Inflammatory macrophage (primary cell): Measurements from ENCODE around the gene AGAP1.

Experiments used
- DNase-seq, 2 donors: peaks; one replicate each; pipeline ENCODE4 v3.0.0-alpha.2; 2020 to 2022

The AGAP1 gene

DNA sequence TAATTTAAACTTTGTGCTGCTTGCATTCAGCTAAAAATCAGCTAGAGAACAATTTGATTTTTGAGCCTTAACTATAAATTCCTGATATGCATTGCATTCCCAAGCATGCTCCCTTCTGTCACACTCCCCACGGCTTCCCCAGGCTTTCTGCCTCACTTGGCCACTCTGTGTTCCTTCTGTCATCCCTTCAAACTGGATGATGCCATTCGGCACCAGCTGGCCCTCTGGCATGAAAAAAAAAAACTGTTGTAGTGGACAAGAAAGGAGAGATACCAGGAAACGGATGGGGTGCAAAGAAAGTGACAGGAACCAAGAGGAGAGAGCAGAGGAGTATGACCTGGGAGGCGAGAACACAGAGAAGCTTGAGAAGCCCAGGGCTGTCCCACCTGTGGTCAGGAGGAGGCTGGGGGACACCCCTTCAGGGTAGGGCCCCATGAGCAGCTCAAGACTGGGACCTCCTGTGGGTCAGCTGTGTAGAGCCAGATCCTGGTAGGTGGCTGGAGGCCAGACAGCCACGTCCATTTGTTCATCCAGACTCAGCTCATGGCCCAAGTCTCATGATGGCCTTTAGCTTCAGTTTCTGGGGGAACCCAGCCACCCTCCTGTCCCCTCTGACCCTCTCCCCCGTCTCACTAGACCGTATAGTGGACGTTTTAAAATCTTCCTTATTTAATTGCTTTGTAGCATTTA is 462.6 kb downstream of the AGAP1 start:
- no peak for DNase-seq

DNA sequence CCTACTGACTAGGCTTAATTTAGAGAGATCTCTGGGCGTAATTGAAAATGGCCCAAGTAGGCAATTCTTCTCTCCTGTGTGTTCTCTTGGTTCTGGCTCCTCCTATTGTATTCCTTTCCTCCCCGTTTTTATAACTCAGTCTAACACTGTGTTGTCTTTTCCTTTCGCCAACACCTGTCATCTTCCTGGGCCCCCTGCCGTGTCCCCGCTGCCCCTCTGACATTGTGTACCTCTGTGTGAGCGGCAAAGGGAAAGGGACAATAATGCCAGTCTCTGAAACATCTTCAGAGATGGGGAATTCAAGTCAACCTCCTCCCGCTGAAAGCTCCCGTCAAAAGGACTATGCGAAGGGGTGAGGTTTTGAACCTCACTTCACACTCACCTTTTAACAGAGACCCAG is 463.4 kb downstream of the AGAP1 start:
- DNase-seq, result no peak

DNA sequence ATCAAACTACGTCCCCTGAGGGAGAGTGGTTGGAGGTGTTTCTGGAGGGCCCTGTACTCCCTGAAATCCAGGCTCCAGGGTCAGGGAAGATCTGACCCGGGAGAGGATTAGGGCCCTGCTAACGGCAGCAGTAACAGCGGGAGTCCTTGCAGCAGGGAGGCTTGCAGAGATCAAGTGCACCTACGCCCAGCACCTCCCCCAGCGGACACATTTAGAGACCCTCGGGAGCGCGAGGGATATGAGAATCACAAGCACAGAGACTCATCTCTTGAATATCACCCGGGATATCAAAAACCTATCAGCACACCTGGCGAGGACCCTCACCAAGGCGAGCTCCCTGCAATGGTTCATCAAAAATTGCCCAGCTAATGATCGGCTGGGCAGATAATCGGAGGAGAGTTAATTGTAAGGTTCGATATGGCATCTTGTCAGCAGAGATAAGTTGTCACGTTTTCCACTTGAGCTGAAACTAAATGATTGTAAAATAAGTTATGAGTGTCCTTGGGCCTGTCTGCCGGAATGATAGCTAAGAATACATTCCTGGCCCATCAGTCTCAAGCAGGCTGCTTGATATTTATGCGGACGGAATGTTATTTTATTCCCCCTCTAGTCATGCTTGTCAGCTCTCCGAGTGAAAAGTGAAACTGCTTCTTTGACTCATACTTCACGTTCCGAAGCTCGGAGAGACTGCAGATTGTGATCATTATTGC is 464.5 kb downstream of the AGAP1 start:
- no peak for DNase-seq

DNA sequence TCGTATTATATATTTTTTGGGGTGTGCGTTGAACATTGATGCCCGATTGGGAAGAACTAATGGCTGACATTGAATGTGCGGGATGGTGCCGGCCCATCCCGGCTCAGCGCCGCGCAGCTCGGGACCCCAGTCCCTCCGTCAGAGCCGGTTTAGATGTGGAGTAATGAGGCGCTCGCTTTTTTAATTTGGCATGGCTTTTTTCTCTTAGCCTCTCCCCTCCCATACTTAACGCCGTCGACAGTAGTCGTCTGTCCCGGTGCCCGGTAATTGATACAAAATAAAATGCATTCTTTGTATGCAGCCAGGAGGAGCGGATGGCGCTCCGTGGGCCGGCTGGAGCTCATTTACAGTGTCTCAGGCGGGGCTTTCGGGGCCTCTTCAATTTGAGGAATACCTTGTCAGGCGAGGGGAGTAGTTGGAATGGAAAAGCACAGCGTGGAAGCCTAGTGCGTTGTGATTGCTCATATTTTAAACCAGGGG is 465.1 kb downstream of the AGAP1 start:
- no peak for DNase-seq

DNA sequence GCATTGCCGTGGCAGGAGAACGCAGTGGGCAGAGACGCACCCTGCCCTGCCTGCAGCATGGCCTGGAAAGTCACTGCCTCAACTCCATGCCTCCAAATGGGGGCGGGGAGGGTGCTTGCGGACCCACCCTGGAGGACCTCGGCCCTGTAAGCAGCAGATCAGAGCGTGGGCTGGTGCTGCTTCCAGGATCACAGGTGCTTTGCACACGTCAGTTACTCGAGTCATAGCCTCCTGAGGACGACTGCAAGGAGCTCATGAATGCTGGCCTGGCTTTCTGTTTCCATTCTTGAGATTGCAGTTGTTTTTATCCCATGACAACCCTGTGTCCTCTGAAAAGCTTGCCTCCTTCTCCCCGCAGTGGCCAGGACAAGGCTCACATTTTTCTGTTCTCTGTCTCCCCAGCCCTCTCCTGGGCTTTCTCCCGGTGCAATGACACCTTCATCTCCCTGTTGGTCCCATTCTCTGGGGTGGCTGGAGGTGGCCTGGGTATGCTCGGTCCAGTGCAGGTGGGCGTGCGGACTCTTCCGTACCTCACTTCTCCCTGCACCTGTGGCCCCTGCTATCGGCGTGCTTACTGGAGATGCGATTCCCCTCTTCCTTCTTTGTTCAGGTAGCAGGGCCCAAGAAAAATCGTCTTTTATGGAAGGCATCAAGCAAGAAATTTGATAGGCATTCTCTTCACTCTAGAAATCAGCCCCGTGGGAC is 466.3 kb downstream of the AGAP1 start:
- no peak for DNase-seq

DNA sequence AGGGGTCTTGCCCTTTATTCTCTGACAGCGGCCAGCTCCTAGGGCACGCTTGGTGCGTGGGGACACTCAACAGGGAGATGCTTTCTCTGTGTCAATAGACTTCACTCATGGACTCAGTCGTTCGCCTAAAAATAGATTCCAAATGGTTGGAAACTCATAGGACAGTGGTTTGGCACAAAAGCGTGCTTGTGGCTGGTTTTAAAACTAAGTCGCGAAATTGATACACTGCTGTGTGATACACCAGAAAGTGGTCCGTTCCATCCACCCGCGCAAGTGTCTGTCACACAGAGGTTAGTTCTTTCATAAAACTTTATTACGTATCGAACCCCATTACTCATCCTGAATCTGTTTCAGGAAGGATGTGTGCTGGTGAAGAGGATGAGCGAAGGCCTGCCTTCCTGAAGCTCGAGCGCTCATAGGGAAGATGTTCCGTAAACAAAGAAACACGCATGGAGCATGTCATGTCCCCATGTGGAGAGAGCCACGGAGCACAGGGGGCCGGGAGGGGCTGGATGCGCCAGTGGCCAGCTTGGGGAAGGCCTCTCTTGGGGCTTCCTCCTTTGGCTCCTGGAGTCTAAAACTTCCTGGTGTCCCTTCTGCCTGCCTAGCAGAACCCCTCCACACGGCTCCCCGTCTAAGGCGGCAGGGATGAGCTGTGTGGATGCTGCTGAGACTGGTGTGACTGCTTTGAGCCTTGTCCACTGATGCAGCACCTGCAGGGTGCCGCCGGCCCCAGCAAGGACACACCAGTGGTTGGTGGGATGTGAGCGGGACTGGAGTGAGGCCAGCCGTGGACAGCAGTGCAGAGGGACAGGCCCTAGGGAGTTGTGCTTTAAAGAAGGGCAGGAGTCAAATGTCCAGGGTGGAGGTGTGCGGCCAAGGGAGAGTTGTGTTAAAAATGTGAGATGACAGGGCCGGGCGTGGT is 467.1 kb downstream of the AGAP1 start:
- no peak for DNase-seq

DNA sequence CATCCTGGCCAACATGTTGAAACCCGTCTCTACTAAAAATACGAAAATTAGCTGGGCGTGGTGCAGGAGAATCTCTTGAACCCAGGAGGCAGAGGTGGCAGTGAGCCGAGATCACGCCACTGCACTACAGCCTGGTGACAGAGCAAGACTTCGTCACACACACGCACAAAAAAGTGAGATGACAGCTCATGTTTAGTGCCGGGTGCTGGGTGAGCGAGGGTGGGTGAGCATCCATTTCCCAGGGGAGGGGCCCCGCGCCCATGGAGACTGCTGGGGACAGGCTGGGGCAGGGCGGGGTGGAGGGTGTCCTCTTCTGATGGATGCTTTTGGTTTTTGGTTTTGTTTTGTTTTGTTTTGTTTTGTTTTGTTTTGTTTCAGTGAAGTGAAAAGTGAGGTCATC is 467.9 kb downstream of the AGAP1 start:
- no peak for DNase-seq

DNA sequence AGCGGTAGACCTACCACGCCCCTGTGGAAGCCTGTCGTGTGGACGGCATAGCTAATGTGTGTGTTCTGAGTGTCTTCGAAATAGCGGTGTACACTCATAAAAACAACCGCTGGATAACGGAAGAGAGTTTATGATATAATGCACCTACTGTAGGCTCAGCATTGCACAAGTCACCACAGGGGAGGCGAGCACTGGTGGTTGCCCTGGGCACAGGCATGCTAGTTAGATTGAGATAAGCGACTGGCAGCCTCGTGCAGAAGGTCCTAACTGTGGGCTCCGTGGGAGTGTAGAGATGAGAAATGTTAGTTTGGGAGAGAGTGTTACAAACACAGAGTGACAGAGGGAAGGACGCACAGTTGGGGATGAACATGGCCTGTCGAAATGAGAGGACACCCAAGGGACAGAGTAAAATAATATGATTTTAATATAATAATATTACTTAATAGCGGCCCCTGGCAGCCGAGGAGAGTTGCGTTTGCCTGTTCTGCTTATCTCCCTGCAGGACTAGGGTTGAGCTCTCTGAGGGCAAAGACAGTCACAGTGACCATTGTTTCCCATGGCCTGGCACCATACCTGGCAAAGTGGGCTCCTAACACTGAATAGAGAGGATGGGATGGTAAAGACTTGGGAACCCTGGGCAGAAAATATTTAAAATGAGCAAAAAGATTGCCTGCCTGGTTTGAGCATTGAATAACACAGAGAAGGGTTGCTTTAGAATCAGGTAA is 470.2 kb downstream of the AGAP1 start:
- no peak for DNase-seq

DNA sequence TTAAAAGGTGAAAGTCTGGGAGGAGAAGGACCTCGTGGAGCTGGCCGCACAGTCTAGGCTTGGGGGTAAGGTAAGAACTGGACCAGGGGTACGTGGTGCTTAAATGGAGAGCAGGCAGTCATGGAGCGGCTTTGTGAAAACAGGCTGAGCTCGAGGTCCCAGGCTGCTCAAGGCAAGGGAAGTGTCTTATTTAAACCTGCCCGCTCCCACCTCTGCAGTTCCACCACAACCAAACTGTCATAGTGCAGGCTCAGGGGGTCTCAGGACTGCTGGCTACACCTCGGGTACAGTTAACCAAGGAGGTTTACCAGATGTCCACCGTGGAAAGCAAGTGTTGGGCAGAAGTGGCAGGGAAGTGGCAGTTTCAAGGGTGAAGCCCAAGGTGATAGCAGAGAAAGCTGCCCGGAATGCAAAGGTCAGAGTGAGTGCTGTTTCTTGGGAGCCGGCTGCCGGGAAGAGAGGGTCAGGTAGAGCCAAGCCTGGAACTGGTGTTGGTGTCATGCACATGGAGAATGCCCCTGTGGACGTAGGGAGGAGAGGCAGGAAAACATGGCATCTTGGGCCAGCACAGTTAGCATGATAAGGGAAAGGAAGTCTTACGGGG is 471.0 kb downstream of the AGAP1 start:
- no peak for DNase-seq

DNA sequence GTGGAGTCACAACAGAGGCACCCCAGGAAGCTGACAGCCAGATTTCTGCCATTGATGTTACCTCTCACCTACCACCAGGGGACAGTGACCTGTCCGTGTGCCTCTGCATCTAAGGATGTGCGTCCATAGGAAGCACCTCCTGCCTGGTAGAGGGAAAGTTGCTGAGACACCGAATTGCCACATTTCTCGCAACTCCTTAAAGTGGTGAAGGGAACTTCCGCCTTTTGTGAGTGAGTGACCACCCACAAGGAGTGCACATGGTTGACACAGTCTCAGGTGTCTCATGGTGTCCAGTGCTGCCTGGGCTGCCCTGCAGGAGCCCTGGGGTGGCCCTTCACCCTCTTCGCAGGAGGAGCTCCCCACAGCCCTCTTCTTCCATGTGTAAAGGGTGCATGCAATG is 472.6 kb downstream of the AGAP1 start:
- DNase-seq, result no peak

DNA sequence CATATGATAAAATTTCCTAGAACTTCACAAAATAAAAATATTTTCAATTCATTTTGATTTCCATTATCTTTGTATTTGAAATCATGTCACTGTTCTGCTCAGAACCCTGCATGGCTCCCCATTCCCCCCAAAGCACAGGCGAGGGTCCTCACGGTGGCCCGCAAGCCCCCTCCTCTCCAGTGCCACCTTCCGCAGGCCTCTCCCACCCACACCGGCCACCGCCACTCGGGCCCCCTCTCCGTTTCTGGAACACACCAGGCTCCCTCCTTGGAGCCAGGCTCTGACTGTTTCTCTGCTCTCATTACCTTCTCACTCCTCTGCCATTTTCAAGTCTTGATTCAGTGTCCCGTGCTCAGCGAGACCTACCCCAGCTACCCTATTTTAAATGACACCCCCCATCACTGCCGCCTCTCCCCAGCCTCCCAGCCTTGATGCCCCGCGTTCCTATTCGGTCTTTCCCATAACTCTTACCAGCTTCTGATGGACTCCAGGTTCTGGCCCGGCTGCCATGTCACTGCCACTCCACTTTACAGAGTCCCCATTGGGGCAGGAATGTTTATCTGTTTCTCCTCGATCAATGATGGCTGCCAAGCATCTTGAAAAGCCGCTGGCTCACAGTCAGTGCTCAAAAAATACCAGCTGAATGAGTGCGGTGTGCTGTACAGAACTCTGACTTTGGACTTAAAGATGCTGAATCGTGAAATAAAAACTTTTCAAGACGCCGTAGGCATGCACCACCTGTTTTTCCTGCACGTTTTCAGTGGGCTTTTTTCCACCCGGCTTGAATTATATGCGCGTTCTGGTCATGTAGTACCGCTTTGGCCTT is 473.3 kb downstream of the AGAP1 start:
- no peak for DNase-seq

DNA sequence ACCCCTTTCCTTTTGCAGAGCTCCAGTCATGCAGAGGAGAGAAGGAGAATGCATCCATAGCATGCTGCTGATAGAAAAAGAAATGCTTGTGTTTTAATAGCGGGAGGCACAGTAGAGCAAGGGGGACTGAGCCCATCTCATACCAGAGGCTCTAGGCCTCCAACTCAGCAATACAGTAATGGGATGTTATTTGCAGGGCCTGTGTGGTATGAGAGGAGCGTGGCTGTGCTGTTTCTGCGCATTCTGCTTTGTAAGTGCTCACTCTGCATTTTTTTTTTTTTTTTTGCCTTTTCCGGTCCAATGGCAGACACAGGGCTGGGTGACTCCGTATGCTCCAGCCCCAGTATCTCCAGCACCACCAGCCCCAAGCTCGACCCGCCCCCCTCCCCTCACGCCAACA is 474.3 kb downstream of the AGAP1 start:
- no peak for DNase-seq

DNA sequence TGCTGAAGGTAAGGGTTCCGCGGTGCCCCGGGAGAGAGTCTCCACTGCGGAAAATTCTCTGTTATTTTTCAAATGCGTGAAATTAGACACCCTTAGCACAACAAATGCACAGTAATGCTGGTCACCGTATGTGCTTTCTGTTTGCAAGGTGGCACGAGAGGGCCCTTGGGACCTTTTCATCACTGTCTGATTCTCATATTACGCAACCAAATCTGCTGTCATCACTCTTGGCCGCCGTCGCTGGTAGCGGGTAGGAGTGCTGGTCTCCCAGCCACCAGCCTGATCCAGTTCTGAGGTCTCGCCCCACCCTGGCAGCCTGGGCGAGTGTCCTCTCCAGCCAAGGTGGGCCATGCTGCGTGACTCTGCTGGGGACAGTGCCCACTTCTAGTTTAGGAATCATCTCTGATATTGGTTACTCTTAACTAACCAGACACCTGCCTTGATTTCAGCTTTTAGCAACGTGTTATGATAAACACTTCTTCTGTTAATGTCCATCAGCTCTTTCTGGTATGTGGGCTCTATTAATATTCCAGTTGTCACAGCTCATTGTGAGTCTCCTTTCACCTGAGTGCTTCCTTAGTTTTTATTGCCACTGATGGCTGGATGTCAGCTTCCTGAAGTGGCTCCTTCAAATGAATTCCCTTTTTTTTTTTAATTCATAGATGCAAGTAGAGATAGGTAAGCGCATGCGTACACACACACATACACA is 474.9 kb downstream of the AGAP1 start:
- no peak for DNase-seq

DNA sequence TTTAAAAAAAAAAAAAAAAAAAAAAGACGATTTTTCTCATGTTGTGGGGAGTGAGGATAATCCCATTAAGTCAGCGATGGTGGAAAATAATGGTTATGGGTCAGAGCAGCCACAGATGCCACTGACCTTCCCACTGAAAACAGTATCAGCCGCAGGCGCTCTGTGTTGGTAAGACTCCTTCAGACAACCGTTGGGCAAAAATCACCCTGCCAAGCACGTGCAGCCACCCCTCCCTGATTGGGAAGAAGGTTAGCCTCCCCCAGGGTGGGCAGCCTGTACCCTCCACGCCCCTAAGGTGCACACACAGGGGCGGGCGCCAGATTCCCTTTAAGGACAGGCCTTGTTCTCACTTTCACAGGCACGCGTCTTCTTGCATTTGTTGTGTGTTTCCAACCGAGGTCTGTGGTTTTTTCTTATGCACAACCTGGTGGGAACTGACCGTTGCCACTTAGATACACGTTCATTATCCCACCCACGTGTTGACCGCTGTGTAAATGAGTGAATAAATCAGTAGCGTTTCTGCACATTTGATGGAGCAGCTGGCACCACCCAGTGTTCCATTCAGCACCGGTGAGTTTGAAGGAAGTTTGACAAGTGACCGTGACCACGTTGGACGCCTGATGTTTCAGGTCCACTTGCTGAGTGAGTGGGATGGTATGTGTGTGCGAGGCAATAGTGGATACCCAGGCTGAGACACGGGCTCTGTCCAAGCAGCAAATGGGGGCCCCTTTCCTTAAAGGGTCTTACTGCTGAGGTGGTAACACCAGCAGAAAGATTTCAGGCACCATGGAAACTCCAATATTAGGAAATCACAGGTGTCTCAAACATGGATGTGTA is 476.6 kb downstream of the AGAP1 start:
- no peak for DNase-seq

DNA sequence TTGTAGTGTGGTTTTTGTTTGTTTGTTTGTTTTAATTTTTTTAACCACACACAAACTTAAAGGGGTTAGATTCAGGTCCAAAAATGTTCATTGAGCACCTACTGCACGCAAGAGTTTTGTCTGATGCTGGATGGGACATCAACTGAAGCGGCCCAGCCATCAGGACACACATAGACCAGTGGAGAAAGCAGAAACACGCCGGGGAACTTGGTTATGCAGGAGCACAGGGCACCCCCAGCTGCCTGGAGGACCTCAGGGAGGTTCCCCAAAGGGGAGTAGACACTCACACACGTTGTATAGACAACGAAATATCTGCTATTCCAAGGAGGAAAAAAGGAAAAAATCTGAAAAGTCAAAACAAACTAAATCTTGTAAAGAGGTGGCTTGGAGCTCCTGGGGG is 482.7 kb downstream of the AGAP1 start:
- DNase-seq, result no peak

DNA sequence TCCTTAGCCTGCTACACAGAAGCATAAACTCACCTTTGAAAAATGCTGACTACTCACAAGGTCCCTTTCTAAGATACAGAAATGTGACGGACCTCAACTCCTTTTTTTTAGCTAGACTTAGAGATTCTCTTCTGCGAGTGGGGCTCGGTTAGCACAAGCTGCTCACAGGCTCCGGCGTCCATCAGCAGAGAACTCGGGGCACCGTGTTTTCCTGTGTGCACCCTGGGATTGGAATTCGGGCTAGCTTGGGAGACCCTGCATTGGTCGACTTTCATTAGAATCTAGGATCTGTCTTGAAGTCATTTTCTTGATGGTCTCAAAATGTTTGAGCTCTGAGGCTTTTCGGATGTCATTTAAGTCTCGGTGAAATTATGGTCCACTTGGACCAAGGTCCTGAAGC is 483.1 kb downstream of the AGAP1 start:
- DNase-seq, result no peak

DNA sequence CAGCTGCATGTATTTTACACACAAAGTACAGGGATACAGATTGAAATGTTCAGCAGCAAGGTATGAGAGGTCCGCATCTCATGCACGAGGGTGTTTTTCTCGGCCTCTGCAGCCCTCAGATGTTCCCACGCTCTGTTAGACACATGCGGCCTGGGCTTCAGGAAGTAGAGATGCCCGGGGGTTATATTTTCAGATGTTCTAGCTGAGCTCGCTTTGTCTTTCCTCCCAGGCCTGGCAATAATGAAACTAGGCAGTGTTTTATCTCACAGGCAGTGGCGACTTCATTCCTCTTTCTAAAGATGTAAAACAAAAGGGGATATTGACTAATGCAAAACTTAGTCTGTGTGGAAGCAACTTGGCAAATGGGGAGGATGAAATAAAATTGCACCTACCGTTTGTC is 483.6 kb downstream of the AGAP1 start:
- DNase-seq, result no peak

DNA sequence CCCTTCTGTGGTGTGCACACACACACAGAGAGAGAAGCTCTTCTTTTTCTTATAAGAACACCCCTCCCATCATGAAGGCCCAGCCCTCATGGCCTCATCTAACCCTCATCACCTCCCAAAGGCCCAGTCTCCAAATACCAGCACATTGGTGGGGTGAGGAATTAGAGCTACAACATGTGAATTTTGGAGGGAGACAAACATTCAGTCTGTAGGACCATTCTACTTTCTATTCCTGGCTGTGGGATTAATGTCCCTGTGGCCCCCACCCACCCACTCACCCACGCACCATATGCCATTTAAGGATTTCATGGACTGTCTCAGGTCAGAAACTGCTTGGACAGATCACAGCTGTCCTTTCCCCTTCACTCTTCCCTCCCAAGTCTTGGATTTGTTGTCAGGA is 484.2 kb downstream of the AGAP1 start:
- DNase-seq, result no peak

DNA sequence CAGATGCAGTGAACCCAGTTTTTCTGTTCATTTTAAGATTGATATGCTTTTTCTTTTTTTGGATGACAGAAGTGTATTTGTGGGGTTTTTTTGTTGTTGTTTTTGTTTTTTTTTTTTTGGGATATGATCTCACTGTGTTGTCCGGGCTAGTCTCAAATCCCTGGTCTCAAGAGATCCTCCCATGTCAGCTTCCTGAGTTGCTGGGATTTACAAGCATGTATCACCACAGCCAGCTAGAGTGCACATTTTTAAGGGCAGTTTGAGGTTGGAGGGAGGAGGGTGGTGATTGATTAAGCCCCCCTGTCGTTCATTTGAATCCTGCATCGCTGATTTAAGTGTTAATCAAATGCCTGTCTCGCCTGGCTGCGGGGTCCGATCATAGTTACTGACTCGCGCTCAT is 485.2 kb downstream of the AGAP1 start:
- no peak for DNase-seq
